Neural progenitor cell (in vitro differentiated cells): ENCODE results near the gene LY6G6F. TPM values are rescaled to one million over a fixed set of nuclear protein-coding genes. Genes with fewer than 3 reads are reported as not detected.

Experiments
- DNase-seq: peaks from one replicate; pipeline ENCODE4 v3.0.0-alpha.2; 2016; ENCODE audit warnings: low spot score
- H2AFZ ChIP-seq: fragments of 200-600 bp; sonication (generic); replicated peaks from 2 replicates; pipeline ENCODE4 v1.6.1; 2016; ENCODE audit warnings: antibody characterized with exemption
- H3F3A ChIP-seq: fragments of 200-600 bp; sonication (generic); 2 replicates; pipeline ENCODE4 v1.6.1; 2016; ENCODE audit warnings: antibody characterized with exemption, low read depth
- H3K27ac ChIP-seq: fragments of 200-600 bp; sonication (generic); 2 replicates; pipeline ENCODE4 v1.5.1; 2016; ENCODE audit warnings: mild to moderate bottlenecking
- H3K27me3 ChIP-seq: fragments of 200-600 bp; sonication (generic); 2 replicates; pipeline ENCODE4 v1.6.1; 2016; ENCODE audit warnings: mild to moderate bottlenecking, moderate library complexity
- H3K36me3 ChIP-seq: fragments of 200-600 bp; sonication (generic); 2 replicates; pipeline ENCODE4 v1.5.1; 2016
- H3K4me1 ChIP-seq: fragments of 200-600 bp; sonication (generic); 2 replicates; pipeline ENCODE4 v1.6.1; 2016; ENCODE audit warnings: mixed run types
- H3K4me2 ChIP-seq: fragments of 200-600 bp; sonication (generic); 2 replicates; pipeline ENCODE4 v1.6.1; 2016
- H3K4me3 ChIP-seq: fragments of 200-600 bp; sonication (generic); 2 replicates; pipeline ENCODE4 v1.5.1; 2016
- H3K79me2 ChIP-seq: fragments of 200-600 bp; sonication (generic); 2 replicates; pipeline ENCODE4 v1.6.1; 2016; ENCODE audit warnings: low read depth
- H3K9ac ChIP-seq: fragments of 200-600 bp; sonication (generic); 2 replicates; pipeline ENCODE4 v1.6.1; 2016
- H3K9me3 ChIP-seq: fragments of 200-600 bp; sonication (generic); 2 replicates; pipeline ENCODE4 v1.5.1; 2016; ENCODE audit warnings: low read depth
- H4K20me1 ChIP-seq: fragments of 200-600 bp; sonication (generic); 2 replicates; pipeline ENCODE4 v1.6.1; 2016; ENCODE audit warnings: low read depth
- H3K27ac Mint-ChIP-seq: 3 replicates; pipeline ENCODE4 v1.8.0; 2021; ENCODE audit warnings: mixed read lengths
- H3K27me3 Mint-ChIP-seq: 2 replicates; pipeline ENCODE4 v1.8.0; 2022; ENCODE audit warnings: low read depth, mild to moderate bottlenecking, inconsistent platforms, moderate library complexity, mixed read lengths; ENCODE audit not compliant: insufficient read depth
- H3K36me3 Mint-ChIP-seq: 3 replicates; pipeline ENCODE4 v1.8.0; 2021; ENCODE audit warnings: mixed read lengths
- H3K4me1 Mint-ChIP-seq: 3 replicates; pipeline ENCODE4 v1.8.0; 2021; ENCODE audit warnings: mixed read lengths
- H3K4me3 Mint-ChIP-seq: 3 replicates; pipeline ENCODE4 v1.8.0; 2021; ENCODE audit warnings: mild to moderate bottlenecking, moderate library complexity, mixed read lengths
- H3K9me3 Mint-ChIP-seq: 3 replicates; pipeline ENCODE4 v1.8.0; 2020; ENCODE audit warnings: mixed read lengths
- CTCF ChIP-seq: fragments of 200-600 bp; sonication (generic); IDR thresholded peaks from 2 replicates; pipeline ENCODE4 v1.5.1; 2017; ENCODE audit warnings: antibody characterized with exemption, mild to moderate bottlenecking
- EZH2 ChIP-seq: fragments of 200-600 bp; sonication (generic); IDR thresholded peaks from 2 replicates; pipeline ENCODE4 v1.6.1; 2017; ENCODE audit warnings: antibody characterized with exemption, mild to moderate bottlenecking, moderate library complexity
- EZH2phosphoT487 ChIP-seq: fragments of 200-600 bp; sonication (generic); IDR thresholded peaks from 2 replicates; pipeline ENCODE4 v1.6.1; 2017; ENCODE audit warnings: antibody characterized with exemption
- total RNA-seq: library from RNA; depleted of rRNA; stranded (reverse); fragments of >200 nt; gene quantifications from 2 replicates; pipeline ENCODE4 v1.2.3, GENCODE V29; 2015; ENCODE audit warnings: low replicate concordance

LY6G6F gene
- total RNA-seq, 1 donor from 2014 or later = not detected

- no peaks in the 10 kb centered on the region for H3K9me3 Mint-ChIP-seq
Measured at GRCh38 chr6:31725502-31726350, 19.1 kb downstream of the LY6G6F start.

GRCh38 chr6:31727034-31727716 is 20.5 kb downstream of the LY6G6F start:
- H3K36me3 Mint-ChIP-seq = peaks cover 44% of the 10 kb centered on the region

More at GRCh38 chr6:31725502-31726350, 19.1 kb downstream of the LY6G6F start:
- Mint-ChIP-seq H3K4me3 (peak overlapping the region; percentile 38), H3K4me1 (peaks cover 35% of the 10 kb centered on the region), H3K27ac (no peak overlapping the region), H3K36me3 (peaks cover 38% of the 10 kb centered on the region), H3K27me3 (peaks cover 15% of the 10 kb centered on the region)
- Histone ChIP-seq H3K36me3 (no peaks in the 10 kb centered on the region), H3K9me3 (no peaks in the 10 kb centered on the region), H3K27me3 (no peaks in the 10 kb centered on the region), H3K4me3 (no peak overlapping the region), H3F3A (peaks cover 34% of the 10 kb centered on the region), H3K4me2 (no peak overlapping the region), H3K4me1 (peaks cover 7% of the 10 kb centered on the region), H4K20me1 (peaks cover 22% of the 10 kb centered on the region), H2AFZ (no peak overlapping the region), H3K79me2 (peaks cover 19% of the 10 kb centered on the region), H3K27ac (no peak overlapping the region), H3K9ac (no peak overlapping the region)
- TF ChIP-seq CTCF (no peak), EZH2phosphoT487 (no peak), EZH2 (no peak)
- no peak for DNase-seq

More at GRCh38 chr6:31727034-31727716, 20.5 kb downstream of the LY6G6F start:
- Mint-ChIP-seq H3K27ac (peak overlapping the region; percentile 57), H3K27me3 (peaks cover 10% of the 10 kb centered on the region), H3K4me3 (peak overlapping the region; percentile 78), H3K9me3 (no peaks in the 10 kb centered on the region), H3K4me1 (peaks cover 39% of the 10 kb centered on the region)
- TF ChIP-seq EZH2phosphoT487 (no peak), EZH2 (no peak), CTCF (no peak)
- no peak overlapping the region for H3K4me2 ChIP-seq
- DNase-seq = no peak
- no peak overlapping the region for H3K4me3 ChIP-seq
- no peaks in the 10 kb centered on the region for H3K9me3 ChIP-seq
- no peaks in the 10 kb centered on the region for H3K27me3 ChIP-seq
- peaks cover 19% of the 10 kb centered on the region for H3K79me2 ChIP-seq
- H4K20me1 ChIP-seq = peaks cover 24% of the 10 kb centered on the region
- peaks cover 49% of the 10 kb centered on the region for H3F3A ChIP-seq
- H2AFZ ChIP-seq = no peak overlapping the region
- no peak overlapping the region for H3K9ac ChIP-seq
- H3K36me3 ChIP-seq = peaks cover 5% of the 10 kb centered on the region
- H3K27ac ChIP-seq = no peak overlapping the region
- H3K4me1 ChIP-seq = peaks cover 7% of the 10 kb centered on the region
